Endothelial cell (in vitro differentiated cells): Measurements from ENCODE around the gene CTNND2. TPM values are rescaled to one million over a fixed set of nuclear protein-coding genes. Genes with fewer than 3 reads are reported as not detected.

Experiments
- DNase-seq: peaks from one replicate; pipeline ENCODE4 v3.0.0; 2021; ENCODE audit warnings: low spot score
- H3K27ac Mint-ChIP-seq: one replicate; pipeline ENCODE4 v1.8.0; 2021; ENCODE audit warnings: mixed read lengths, inconsistent platforms; ENCODE audit not compliant: unreplicated experiment
- H3K27me3 Mint-ChIP-seq: one replicate; pipeline ENCODE4 v1.8.0; 2021; ENCODE audit warnings: mild to moderate bottlenecking, moderate library complexity, mixed read lengths, inconsistent platforms; ENCODE audit not compliant: unreplicated experiment
- H3K36me3 Mint-ChIP-seq: one replicate; pipeline ENCODE4 v1.8.0; 2021; ENCODE audit warnings: mild to moderate bottlenecking, low read depth, mixed read lengths, inconsistent platforms; ENCODE audit not compliant: unreplicated experiment
- H3K4me1 Mint-ChIP-seq: one replicate; pipeline ENCODE4 v1.8.0; 2021; ENCODE audit warnings: mild to moderate bottlenecking, mixed read lengths, inconsistent platforms; ENCODE audit not compliant: unreplicated experiment
- H3K4me3 Mint-ChIP-seq: one replicate; pipeline ENCODE4 v1.8.0; 2021; ENCODE audit warnings: mild to moderate bottlenecking, mixed read lengths, inconsistent platforms; ENCODE audit not compliant: unreplicated experiment
- H3K9me3 Mint-ChIP-seq: one replicate; pipeline ENCODE4 v1.8.0; 2021; ENCODE audit warnings: mixed read lengths, inconsistent platforms; ENCODE audit not compliant: unreplicated experiment
- total RNA-seq: library from RNA; stranded (reverse); fragmentation: NEBNext Ultra II Directional; extraction: Animal tissue kit (Norgen Biotek cat#: 25700); gene quantifications from one replicate; pipeline ENCODE4 v1.2.1, GENCODE V29; 2021; ENCODE audit not compliant: unreplicated experiment
- TF ChIP-seq, protein P1 (sequence below): fragments of 200-600 bp; sonication (generic); IDR thresholded peaks from one replicate; pipeline ENCODE4 v1.5.0; 2021; ENCODE audit warnings: antibody characterized with exemption; ENCODE audit not compliant: unreplicated experiment

Gene CTNND2
- total RNA-seq, 1 donor from 2014 or later, result 3.6 TPM

GRCh38 chr5:11234501-11234911, 669.7 kb downstream of the CTNND2 start:
- Mint-ChIP-seq H3K36me3 (peaks cover 5% of the 10 kb centered on the region), H3K4me1 (peaks cover 20% of the 10 kb centered on the region), H3K4me3 (no peak overlapping the region), H3K9me3 (peaks cover 12% of the 10 kb centered on the region), H3K27me3 (peaks cover 1% of the 10 kb centered on the region), H3K27ac (peak overlapping the region; percentile 91)
- peak; percentile 23 for DNase-seq
- TF ChIP-seq, protein P1, sequence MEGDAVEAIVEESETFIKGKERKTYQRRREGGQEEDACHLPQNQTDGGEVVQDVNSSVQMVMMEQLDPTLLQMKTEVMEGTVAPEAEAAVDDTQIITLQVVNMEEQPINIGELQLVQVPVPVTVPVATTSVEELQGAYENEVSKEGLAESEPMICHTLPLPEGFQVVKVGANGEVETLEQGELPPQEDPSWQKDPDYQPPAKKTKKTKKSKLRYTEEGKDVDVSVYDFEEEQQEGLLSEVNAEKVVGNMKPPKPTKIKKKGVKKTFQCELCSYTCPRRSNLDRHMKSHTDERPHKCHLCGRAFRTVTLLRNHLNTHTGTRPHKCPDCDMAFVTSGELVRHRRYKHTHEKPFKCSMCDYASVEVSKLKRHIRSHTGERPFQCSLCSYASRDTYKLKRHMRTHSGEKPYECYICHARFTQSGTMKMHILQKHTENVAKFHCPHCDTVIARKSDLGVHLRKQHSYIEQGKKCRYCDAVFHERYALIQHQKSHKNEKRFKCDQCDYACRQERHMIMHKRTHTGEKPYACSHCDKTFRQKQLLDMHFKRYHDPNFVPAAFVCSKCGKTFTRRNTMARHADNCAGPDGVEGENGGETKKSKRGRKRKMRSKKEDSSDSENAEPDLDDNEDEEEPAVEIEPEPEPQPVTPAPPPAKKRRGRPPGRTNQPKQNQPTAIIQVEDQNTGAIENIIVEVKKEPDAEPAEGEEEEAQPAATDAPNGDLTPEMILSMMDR, result no peak

GRCh38 chr5:11230890-11231289, 673.4 kb downstream of the CTNND2 start:
- TF ChIP-seq, protein P1, result no peak
- no peaks in the 10 kb centered on the region for H3K27me3 Mint-ChIP-seq
- H3K36me3 Mint-ChIP-seq, result peaks cover 5% of the 10 kb centered on the region
- peaks cover 20% of the 10 kb centered on the region for H3K4me1 Mint-ChIP-seq
- DNase-seq, result no peak
- peaks cover 12% of the 10 kb centered on the region for H3K9me3 Mint-ChIP-seq
- H3K27ac Mint-ChIP-seq, result no peak overlapping the region
- H3K4me3 Mint-ChIP-seq, result no peak overlapping the region

DNA sequence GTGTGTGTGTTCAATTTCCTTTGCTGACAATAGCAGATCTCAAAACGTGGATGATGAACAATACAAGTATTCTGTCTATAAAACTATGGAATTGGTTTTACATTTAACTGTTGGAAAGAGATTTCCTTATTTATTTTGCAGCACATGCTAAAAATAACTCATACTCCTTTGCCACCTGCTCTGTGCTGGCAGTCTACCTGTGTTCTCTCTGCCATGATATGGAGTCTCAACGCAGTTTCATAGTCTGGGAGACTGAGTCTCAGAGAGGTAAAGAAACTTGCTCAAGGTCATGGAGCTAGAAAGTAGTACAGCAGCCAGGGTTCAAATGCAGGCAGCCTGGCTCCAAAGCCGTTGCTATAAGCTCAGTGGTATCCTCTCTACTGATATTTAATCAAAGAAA, 677.2 kb downstream of the CTNND2 start:
- Mint-ChIP-seq H3K9me3 (peaks cover 10% of the 10 kb centered on the region), H3K27ac (no peak overlapping the region), H3K36me3 (peaks cover 3% of the 10 kb centered on the region), H3K4me3 (no peak overlapping the region), H3K27me3 (no peaks in the 10 kb centered on the region), H3K4me1 (no peaks in the 10 kb centered on the region)
- TF ChIP-seq, protein P1, result no peak
- no peak for DNase-seq

DNA sequence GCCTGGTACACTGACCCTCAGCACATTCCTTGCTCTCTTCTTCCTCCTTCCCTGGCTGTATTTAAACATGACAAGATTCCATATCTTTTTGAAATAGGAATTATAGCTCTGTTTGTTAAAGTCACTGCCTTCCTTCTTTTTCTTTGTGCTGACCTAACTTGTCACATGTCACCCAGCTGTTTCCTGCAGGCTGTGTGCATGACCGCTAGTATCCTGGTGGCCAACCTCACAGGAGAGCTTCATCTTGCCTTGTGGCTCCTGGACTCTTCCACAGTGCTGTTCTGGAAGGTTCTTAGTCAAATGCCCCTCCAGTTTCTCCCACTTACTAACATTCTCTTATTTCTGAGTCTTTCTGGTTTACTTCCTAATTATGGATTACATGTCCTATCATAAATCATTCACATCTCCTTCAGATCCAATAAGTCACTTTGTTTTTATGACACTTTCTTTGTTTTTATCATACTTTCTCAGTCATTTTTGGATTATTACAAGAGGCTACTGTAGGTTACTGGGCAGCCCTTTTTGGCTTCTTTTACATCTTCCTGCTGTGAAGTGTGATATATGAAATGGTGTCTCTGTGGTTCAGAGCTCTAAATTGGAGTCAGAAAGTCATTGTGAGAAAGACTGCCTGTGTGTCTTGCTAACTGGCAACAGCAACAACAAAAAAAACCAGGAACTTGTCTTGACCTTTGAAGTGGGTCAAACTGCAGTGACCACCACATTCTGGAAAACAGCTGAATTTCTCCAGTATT, 679.6 kb downstream of the CTNND2 start:
- H3K4me3 Mint-ChIP-seq, result no peak overlapping the region
- TF ChIP-seq, protein P1, result no peak
- H3K4me1 Mint-ChIP-seq, result no peaks in the 10 kb centered on the region
- H3K27me3 Mint-ChIP-seq, result no peaks in the 10 kb centered on the region
- H3K27ac Mint-ChIP-seq, result no peak overlapping the region
- no peaks in the 10 kb centered on the region for H3K9me3 Mint-ChIP-seq
- no peak for DNase-seq
- no peaks in the 10 kb centered on the region for H3K36me3 Mint-ChIP-seq

GRCh38 chr5:11222169-11222568, 682.1 kb downstream of the CTNND2 start:
- Mint-ChIP-seq H3K27ac (no peak overlapping the region), H3K4me1 (no peaks in the 10 kb centered on the region), H3K4me3 (no peak overlapping the region), H3K9me3 (no peaks in the 10 kb centered on the region), H3K27me3 (no peaks in the 10 kb centered on the region), H3K36me3 (no peaks in the 10 kb centered on the region)
- DNase-seq, result no peak
- TF ChIP-seq, protein P1, result no peak
